Neuron (in vitro differentiated cells): ENCODE results near the gene HTR5A.
"Not testable (repeated sequence)": the region's sequence is repeated elsewhere in the genome, so short reads cannot be mapped to it uniquely, and the experiment has no call there.

Experiments used
- H2AFZ ChIP-seq: one replicate; pipeline ENCODE4 v1.6.1; 2013; ENCODE audit warnings: low read depth, mild to moderate bottlenecking, inconsistent platforms, low read length, moderate library complexity
- H3K27me3 ChIP-seq: one replicate; pipeline ENCODE4 v1.6.1; 2013; ENCODE audit warnings: low read length; ENCODE audit not compliant: insufficient read depth
- H3K36me3 ChIP-seq: one replicate; pipeline ENCODE4 v1.6.1; 2013; ENCODE audit warnings: low read length; ENCODE audit not compliant: insufficient read depth
- H3K4me1 ChIP-seq: one replicate; pipeline ENCODE4 v1.6.1; 2013; ENCODE audit warnings: low read length; ENCODE audit not compliant: insufficient read depth
- H3K4me3 ChIP-seq: 2 replicates; pipeline ENCODE4 v1.5.1; 2013; ENCODE audit warnings: mild to moderate bottlenecking, low read length, moderate library complexity
- H3K9me3 ChIP-seq: one replicate; pipeline ENCODE4 v1.6.1; 2013; ENCODE audit warnings: low read length

HTR5A gene

GRCh38 chr7:155069992-155070751, at the start of gene HTR5A:
HTR5A (plus strand) TSS chr7:155070324; CDS start chr7:155070900, 576 bp downstream.
- Histone ChIP-seq H3K27me3 (peaks cover 16% of the 10 kb centered on the region), H3K4me3 (no peak within 1 kb of the TSS)

GRCh38 chr7:155020996-155021395, 49.1 kb upstream of the HTR5A start:
- no peak overlapping the region for H3K4me3 ChIP-seq
- peaks cover 4% of the 10 kb centered on the region for H3K27me3 ChIP-seq
- H3K4me1 ChIP-seq, result no peaks in the 10 kb centered on the region
- no peak overlapping the region for H2AFZ ChIP-seq
- H3K9me3 ChIP-seq, result no peaks in the 10 kb centered on the region
- H3K36me3 ChIP-seq, result no peaks in the 10 kb centered on the region

More at GRCh38 chr7:155069992-155070751, at the start of gene HTR5A:
- Histone ChIP-seq H2AFZ (no peak within 1 kb of the TSS), H3K9me3 (no peaks in the 10 kb centered on the region), H3K36me3 (no peaks in the 10 kb centered on the region), H3K4me1 (no peaks in the 10 kb centered on the region)

GRCh38 chr7:155021699-155022145, 48.4 kb upstream of the HTR5A start:
- H3K36me3 ChIP-seq, result no peaks in the 10 kb centered on the region
- no peaks in the 10 kb centered on the region for H3K9me3 ChIP-seq
- peaks cover 4% of the 10 kb centered on the region for H3K27me3 ChIP-seq
- no peaks in the 10 kb centered on the region for H3K4me1 ChIP-seq
- no peak overlapping the region for H2AFZ ChIP-seq
- H3K4me3 ChIP-seq, result no peak overlapping the region

GRCh38 chr7:155027879-155028278, 42.2 kb upstream of the HTR5A start:
- Histone ChIP-seq H3K27me3 (peaks cover under 1% of the 10 kb centered on the region), H3K4me3 (no peak overlapping the region), H2AFZ (no peak overlapping the region), H3K36me3 (no peaks in the 10 kb centered on the region), H3K9me3 (no peaks in the 10 kb centered on the region), H3K4me1 (no peaks in the 10 kb centered on the region)

- no peaks in the 10 kb centered on the region for H3K4me1 ChIP-seq
- H3K9me3 ChIP-seq, result no peaks in the 10 kb centered on the region
- H3K27me3 ChIP-seq, result no peaks in the 10 kb centered on the region
- H3K4me3 ChIP-seq, result no peak overlapping the region
- no peak overlapping the region for H2AFZ ChIP-seq
- no peaks in the 10 kb centered on the region for H3K36me3 ChIP-seq
Observed at GRCh38 chr7:155032978-155033377, 37.1 kb upstream of the HTR5A start.

GRCh38 chr7:155034495-155034894, 35.6 kb upstream of the HTR5A start:
- not testable (repeated sequence) for H2AFZ ChIP-seq, H3K4me3 ChIP-seq, H3K36me3 ChIP-seq, H3K27me3 ChIP-seq, H3K4me1 ChIP-seq, H3K9me3 ChIP-seq

- no peaks in the 10 kb centered on the region for H3K27me3 ChIP-seq
- H3K9me3 ChIP-seq, result no peaks in the 10 kb centered on the region
- H3K36me3 ChIP-seq, result no peaks in the 10 kb centered on the region
- no peaks in the 10 kb centered on the region for H3K4me1 ChIP-seq
- H2AFZ ChIP-seq, result no peak overlapping the region
- no peak overlapping the region for H3K4me3 ChIP-seq
Observed at GRCh38 chr7:155038335-155038734, 31.8 kb upstream of the HTR5A start.

- Histone ChIP-seq H3K9me3 (no peaks in the 10 kb centered on the region), H3K4me1 (no peaks in the 10 kb centered on the region), H2AFZ (no peak overlapping the region), H3K4me3 (no peak overlapping the region), H3K36me3 (no peaks in the 10 kb centered on the region), H3K27me3 (no peaks in the 10 kb centered on the region)
Observed at GRCh38 chr7:155043756-155044155, 26.4 kb upstream of the HTR5A start.

GRCh38 chr7:155048006-155048405, 22.1 kb upstream of the HTR5A start:
- H3K27me3 ChIP-seq, result no peaks in the 10 kb centered on the region
- no peak overlapping the region for H3K4me3 ChIP-seq
- no peaks in the 10 kb centered on the region for H3K4me1 ChIP-seq
- no peaks in the 10 kb centered on the region for H3K9me3 ChIP-seq
- no peak overlapping the region for H2AFZ ChIP-seq
- no peaks in the 10 kb centered on the region for H3K36me3 ChIP-seq

GRCh38 chr7:155051355-155051754, 18.8 kb upstream of the HTR5A start:
- no peaks in the 10 kb centered on the region for H3K27me3 ChIP-seq

GRCh38 chr7:155053002-155053401, 17.1 kb upstream of the HTR5A start:
- Histone ChIP-seq H3K27me3 (no peaks in the 10 kb centered on the region), H2AFZ (no peak overlapping the region), H3K9me3 (no peaks in the 10 kb centered on the region), H3K4me3 (no peak overlapping the region), H3K36me3 (no peaks in the 10 kb centered on the region), H3K4me1 (no peaks in the 10 kb centered on the region)

More at GRCh38 chr7:155051355-155051754, 18.8 kb upstream of the HTR5A start:
- H3K9me3 ChIP-seq, result no peaks in the 10 kb centered on the region
- H3K36me3 ChIP-seq, result no peaks in the 10 kb centered on the region
- no peak overlapping the region for H2AFZ ChIP-seq
- H3K4me3 ChIP-seq, result no peak overlapping the region
- no peaks in the 10 kb centered on the region for H3K4me1 ChIP-seq

GRCh38 chr7:155054761-155055160, 15.4 kb upstream of the HTR5A start:
- Histone ChIP-seq H3K4me1 (no peaks in the 10 kb centered on the region), H3K9me3 (no peaks in the 10 kb centered on the region), H3K36me3 (no peaks in the 10 kb centered on the region), H3K27me3 (no peaks in the 10 kb centered on the region), H3K4me3 (no peak overlapping the region), H2AFZ (no peak overlapping the region)

- Histone ChIP-seq H3K36me3 (no peaks in the 10 kb centered on the region), H3K4me3 (no peak overlapping the region), H3K27me3 (no peaks in the 10 kb centered on the region), H3K9me3 (no peaks in the 10 kb centered on the region), H3K4me1 (no peaks in the 10 kb centered on the region), H2AFZ (no peak overlapping the region)
Observed at GRCh38 chr7:155057076-155057475, 13.0 kb upstream of the HTR5A start.

GRCh38 chr7:155058896-155059295, 11.2 kb upstream of the HTR5A start:
- Histone ChIP-seq H3K9me3 (no peaks in the 10 kb centered on the region), H3K4me1 (no peaks in the 10 kb centered on the region), H2AFZ (no peak overlapping the region), H3K27me3 (peaks cover 5% of the 10 kb centered on the region), H3K36me3 (no peaks in the 10 kb centered on the region), H3K4me3 (no peak overlapping the region)
